Thyroid gland (tissue), 4 donors: Measurements from ENCODE around the gene CPPED1.

Source experiments
- POLR2A ChIP-seq, 2 donors: fragments of 450-650 bp; IDR thresholded peaks; one replicate each; pipeline ENCODE4 v1.6.1; 2017; ENCODE audit warnings: antibody characterized with exemption in 2 of 2, mild to moderate bottlenecking in 2 of 2, moderate library complexity in 1 of 2
- TF ChIP-seq, protein P1 (sequence below), 6 experiments: fragments of 200-600 bp in 3 of 6; fragments of 450-650 bp in 3 of 6; sonication (generic) in 3 of 6; IDR thresholded peaks; one replicate each; pipeline ENCODE4 v1.5.1; 2016 to 2019; ENCODE audit warnings: antibody characterized with exemption in 6 of 6, mild to moderate bottlenecking in 2 of 6, inconsistent platforms in 1 of 6, moderate library complexity in 1 of 6

DNA sequence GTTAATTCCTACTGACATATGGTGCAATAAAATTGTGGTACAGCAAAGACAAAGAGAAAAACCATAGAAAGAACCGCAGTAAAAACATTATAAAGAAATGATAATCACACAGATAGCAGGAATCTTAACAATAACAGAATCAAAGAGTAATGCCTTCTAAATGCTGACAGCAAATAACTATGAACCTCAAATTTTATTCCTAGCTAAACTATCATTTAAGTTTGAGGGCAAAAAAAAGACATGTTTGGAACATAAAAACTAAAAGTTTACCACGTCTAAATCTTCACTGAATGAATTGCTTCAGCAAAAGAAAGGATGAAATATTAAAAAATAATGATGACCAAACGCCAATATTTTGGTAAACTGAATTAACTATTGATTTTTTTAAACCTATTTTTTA lies 135.8 kb downstream of the CPPED1 start:
- TF ChIP-seq POLR2A (IDR thresholded peaks at IDR 0.05), result no peak
- TF ChIP-seq, protein P1, sequence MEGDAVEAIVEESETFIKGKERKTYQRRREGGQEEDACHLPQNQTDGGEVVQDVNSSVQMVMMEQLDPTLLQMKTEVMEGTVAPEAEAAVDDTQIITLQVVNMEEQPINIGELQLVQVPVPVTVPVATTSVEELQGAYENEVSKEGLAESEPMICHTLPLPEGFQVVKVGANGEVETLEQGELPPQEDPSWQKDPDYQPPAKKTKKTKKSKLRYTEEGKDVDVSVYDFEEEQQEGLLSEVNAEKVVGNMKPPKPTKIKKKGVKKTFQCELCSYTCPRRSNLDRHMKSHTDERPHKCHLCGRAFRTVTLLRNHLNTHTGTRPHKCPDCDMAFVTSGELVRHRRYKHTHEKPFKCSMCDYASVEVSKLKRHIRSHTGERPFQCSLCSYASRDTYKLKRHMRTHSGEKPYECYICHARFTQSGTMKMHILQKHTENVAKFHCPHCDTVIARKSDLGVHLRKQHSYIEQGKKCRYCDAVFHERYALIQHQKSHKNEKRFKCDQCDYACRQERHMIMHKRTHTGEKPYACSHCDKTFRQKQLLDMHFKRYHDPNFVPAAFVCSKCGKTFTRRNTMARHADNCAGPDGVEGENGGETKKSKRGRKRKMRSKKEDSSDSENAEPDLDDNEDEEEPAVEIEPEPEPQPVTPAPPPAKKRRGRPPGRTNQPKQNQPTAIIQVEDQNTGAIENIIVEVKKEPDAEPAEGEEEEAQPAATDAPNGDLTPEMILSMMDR (IDR thresholded peaks at IDR 0.05), result no peak
